Fibroblast of lung (primary cell): ENCODE measurements around the gene SLC22A23. TPM values are rescaled to one million over a fixed set of nuclear protein-coding genes. Genes with fewer than 3 reads are reported as not detected.

ENCODE experiments used
- DNase-seq, 2 donors: peaks; one replicate each; pipeline versions ENCODE4 v3.0.0 to v3.0.0-alpha.2; 2010; ENCODE audit warnings: low read depth in 2 of 2
- H2AFZ ChIP-seq: 2 replicates; pipeline ENCODE4 v1.5.1; 2012; ENCODE audit warnings: low read length, control low read depth, inconsistent platforms
- H3K27ac ChIP-seq: 2 replicates; pipeline ENCODE4 v1.5.1; 2011; ENCODE audit warnings: low read length, control low read depth; ENCODE audit not compliant: insufficient read depth
- H3K27me3 ChIP-seq: 2 replicates; pipeline ENCODE4 v1.5.1; 2011; ENCODE audit warnings: mild to moderate bottlenecking, low read length; ENCODE audit not compliant: control insufficient read depth, insufficient read depth
- H3K36me3 ChIP-seq: 2 replicates; pipeline ENCODE4 v1.5.1; 2011; ENCODE audit warnings: low read length; ENCODE audit not compliant: control insufficient read depth, insufficient read depth
- H3K4me1 ChIP-seq: 2 replicates; pipeline ENCODE4 v1.5.1; 2011; ENCODE audit warnings: low read length; ENCODE audit not compliant: control insufficient read depth, insufficient read depth; ENCODE audit errors: extremely low read depth
- H3K4me2 ChIP-seq: 2 replicates; pipeline ENCODE4 v1.5.1; 2011; ENCODE audit warnings: low read length, control low read depth; ENCODE audit not compliant: insufficient read depth; ENCODE audit errors: extremely low read depth
- H3K4me3 ChIP-seq, 4 experiments: fragments of 200-600 bp in 1 of 4; sonication (generic) in 1 of 4; replicated peaks in 1 of 4; 2 replicates each; pipeline ENCODE4 v1.5.1; 2011 to 2016; ENCODE audit warnings: low read length in 4 of 4, low read depth in 3 of 4, mild to moderate bottlenecking in 3 of 4, control low read depth in 2 of 4, inconsistent platforms in 1 of 4, mixed read lengths in 1 of 4; ENCODE audit not compliant: insufficient read depth in 1 of 4; ENCODE audit errors: control extremely low read depth in 1 of 4
- H3K79me2 ChIP-seq: 2 replicates; pipeline ENCODE4 v1.5.1; 2012; ENCODE audit warnings: mild to moderate bottlenecking, low read length, inconsistent platforms; ENCODE audit not compliant: control insufficient read depth, insufficient read depth
- H3K9ac ChIP-seq: 2 replicates; pipeline ENCODE4 v1.5.1; 2011; ENCODE audit warnings: mild to moderate bottlenecking, low read length, control low read depth; ENCODE audit not compliant: insufficient read depth
- H3K9me3 ChIP-seq: 2 replicates; pipeline ENCODE4 v1.5.1; 2012; ENCODE audit warnings: low read depth, low read length; ENCODE audit not compliant: control insufficient read depth, insufficient read depth
- H4K20me1 ChIP-seq: 2 replicates; pipeline ENCODE4 v1.5.1; 2011; ENCODE audit warnings: low read length; ENCODE audit not compliant: control insufficient read depth, insufficient read depth; ENCODE audit errors: extremely low read depth
- CTCF ChIP-seq, 2 donors: IDR thresholded peaks in 1 of 2; conservative IDR thresholded peaks in 1 of 2; 1 replicate in 1 of 2; 2 replicates in 1 of 2; pipeline ENCODE4 v1.5.1; 2011 to 2012; ENCODE audit warnings: low read length in 2 of 2, control low read depth in 1 of 2, inconsistent platforms in 1 of 2, low read depth in 1 of 2, mild to moderate bottlenecking in 1 of 2
- EZH2 ChIP-seq: IDR thresholded peaks from 2 replicates; pipeline ENCODE4 v1.5.1; 2012; ENCODE audit warnings: low read length, control low read depth, mild to moderate bottlenecking; ENCODE audit errors: missing control alignments
- polyA plus RNA-seq, 2 donors: library from polyadenylated mRNA; depleted of rRNA in 1 of 2; stranded (reverse) in 1 of 2; unstranded in 1 of 2; fragments of >200 nt; gene quantifications; 2 replicates each; pipeline ENCODE4 v1.2.1, GENCODE V29; 2011 to 2012; ENCODE audit warnings: missing spikeins in 1 of 2
- total RNA-seq: library from RNA; depleted of rRNA; stranded (reverse); fragments of >200 nt; gene quantifications from 2 replicates; pipeline ENCODE4 v1.2.1, GENCODE V29; 2014

SLC22A23 gene
- total and polyA plus RNA-seq, 2 donors (not counting 1 experiment from before 2014, with no cell fraction given), result 0.37 to 3.0 TPM

- Histone ChIP-seq H3K9me3 (no peaks in the 10 kb centered on the region), H3K36me3 (no peaks in the 10 kb centered on the region), H3K4me3 (no peak overlapping the region), H3K9ac (no peak overlapping the region), H3K27ac (no peak overlapping the region), H3K4me2 (no peak overlapping the region), H3K4me1 (no peaks in the 10 kb centered on the region), H2AFZ (no peak overlapping the region), H3K79me2 (no peaks in the 10 kb centered on the region), H3K27me3 (peaks cover 3% of the 10 kb centered on the region), H4K20me1 (no peaks in the 10 kb centered on the region)
- no peak for TF ChIP-seq EZH2
- no peak for TF ChIP-seq CTCF (conservative IDR thresholded peaks at IDR 0.05 in 1 of 2, IDR thresholded peaks at IDR 0.05 in 1 of 2; ENCODE audit: low read depth in 1 of 2, low read length in 2 of 2)
- no peak for DNase-seq
Measured at GRCh38 chr6:3291346-3291745, 165.5 kb downstream of the SLC22A23 start.

- H2AFZ ChIP-seq, result no peak overlapping the region
- no peak overlapping the region for H3K27ac ChIP-seq
- no peaks in the 10 kb centered on the region for H4K20me1 ChIP-seq
- no peaks in the 10 kb centered on the region for H3K36me3 ChIP-seq
- H3K4me3 ChIP-seq, result no peak overlapping the region
- no peaks in the 10 kb centered on the region for H3K9me3 ChIP-seq
- no peak overlapping the region for H3K4me2 ChIP-seq
- no peak overlapping the region for H3K9ac ChIP-seq
- DNase-seq, result no peak
- TF ChIP-seq CTCF (conservative IDR thresholded peaks at IDR 0.05 in 1 of 2, IDR thresholded peaks at IDR 0.05 in 1 of 2; ENCODE audit: low read depth in 1 of 2, low read length in 2 of 2), result no peak
- TF ChIP-seq EZH2, result no peak
- no peaks in the 10 kb centered on the region for H3K4me1 ChIP-seq
- peaks cover 3% of the 10 kb centered on the region for H3K27me3 ChIP-seq
- no peaks in the 10 kb centered on the region for H3K79me2 ChIP-seq
Measured at GRCh38 chr6:3290931-3291211, 166.0 kb downstream of the SLC22A23 start.

GRCh38 chr6:3290149-3290930 lies 166.5 kb downstream of the SLC22A23 start:
- H3K9ac ChIP-seq, result no peak overlapping the region
- H3K4me1 ChIP-seq, result no peaks in the 10 kb centered on the region
- no peak for DNase-seq
- TF ChIP-seq EZH2, result no peak
- no peak for TF ChIP-seq CTCF (conservative IDR thresholded peaks at IDR 0.05 in 1 of 2, IDR thresholded peaks at IDR 0.05 in 1 of 2; ENCODE audit: low read depth in 1 of 2, low read length in 2 of 2)
- no peak overlapping the region for H3K4me2 ChIP-seq
- no peaks in the 10 kb centered on the region for H3K9me3 ChIP-seq
- peaks cover 3% of the 10 kb centered on the region for H3K27me3 ChIP-seq
- H3K27ac ChIP-seq, result no peak overlapping the region
- H4K20me1 ChIP-seq, result no peaks in the 10 kb centered on the region
- H2AFZ ChIP-seq, result no peak overlapping the region
- no peaks in the 10 kb centered on the region for H3K36me3 ChIP-seq
- H3K79me2 ChIP-seq, result no peaks in the 10 kb centered on the region
- H3K4me3 ChIP-seq, result no peak overlapping the region
